K562 (cell line): Measurements from ENCODE around the gene HOATZ. TPM values are rescaled to one million over a fixed set of nuclear protein-coding genes. Genes with fewer than 3 reads are reported as not detected.

Source experiments
- ATAC-seq: fragments of 200-7000 bp; cut with Tn5 transposase; 3 replicates; pipeline ENCODE4 v1.9.1; 2020; ENCODE audit warnings: moderate library complexity
- BruUV-seq: library from RNA; stranded (reverse); fragments of 400-500 nt; replicated peaks from 2 replicates; lab custom pipeline; 2021; lab: Mats Ljungman, UMichigan
- CTCF ChIA-PET: fragments of 300-600 bp; formaldehyde crosslinking; extraction: SDS; loops from one replicate; lab custom pipeline; 2021; ENCODE audit warnings: low intra/inter-chr PET ratio; lab: Yijun Ruan, JAX
- POLR2A ChIA-PET: fragments of 300-600, 350-650 bp; sonication (Branson Sonifier 250); formaldehyde crosslinking; extraction: SDS; loops from one replicate; lab custom pipeline; 2021; ENCODE audit warnings: antibody characterized with exemption, inconsistent platforms; lab: Yijun Ruan, JAX
- DNase-seq, 4 experiments: peaks; one replicate each; pipeline versions ENCODE4 v3.0.0 to v3.0.0-alpha.2; 2011 to 2018; ENCODE audit warnings: low spot score in 3 of 4, mixed read lengths in 3 of 4; ENCODE audit errors: extremely low read depth in 1 of 4
- FAIRE-seq: peaks from 2 replicates; lab custom pipeline; 2011; peaks lifted over from hg19 to GRCh38; lab: Jason Lieb, UNC
- H2AFZ ChIP-seq: 2 replicates; pipeline ENCODE4 v1.6.0; 2011; ENCODE audit warnings: low read depth, low read length, control low read depth, inconsistent platforms
- H3K27ac ChIP-seq: fragments of 200-600 bp; 3 replicates; pipeline ENCODE4 v1.8.0; 2011; ENCODE audit warnings: low read depth, mild to moderate bottlenecking, control low read depth, inconsistent platforms, low read length, moderate library complexity, mixed read lengths; ENCODE audit errors: extremely low read depth
- H3K27me3 ChIP-seq, 2 experiments: fragments of 300-600 bp in 1 of 2; 2 replicates in 1 of 2; 3 replicates in 1 of 2; pipeline versions ENCODE4 v1.6.0 to v1.8.0; 2011; ENCODE audit warnings: inconsistent platforms in 2 of 2, low read length in 2 of 2, mild to moderate bottlenecking in 1 of 2, mixed read lengths in 1 of 2, moderate library complexity in 1 of 2; ENCODE audit not compliant: control insufficient read depth in 2 of 2, insufficient read depth in 2 of 2
- H3K36me3 ChIP-seq: fragments of 300-600 bp; 3 replicates; pipeline ENCODE4 v1.8.0; 2011; ENCODE audit warnings: mild to moderate bottlenecking, low read length, inconsistent platforms; ENCODE audit not compliant: control insufficient read depth, insufficient read depth
- H3K4me1 ChIP-seq, 2 experiments: fragments of 200-600 bp in 1 of 2; replicated peaks in 1 of 2; 2 replicates in 1 of 2; 3 replicates in 1 of 2; pipeline versions ENCODE4 v1.5.1 to v1.8.0; 2011; ENCODE audit warnings: inconsistent platforms in 2 of 2, low read length in 2 of 2, mild to moderate bottlenecking in 1 of 2, mixed read lengths in 1 of 2, moderate library complexity in 1 of 2; ENCODE audit not compliant: control insufficient read depth in 2 of 2, insufficient read depth in 2 of 2
- H3K4me2 ChIP-seq: 2 replicates; pipeline ENCODE4 v1.6.1; 2011; ENCODE audit warnings: low read length, control low read depth, inconsistent platforms, mixed read lengths; ENCODE audit not compliant: insufficient read depth
- H3K4me3 ChIP-seq: fragments of 200-600 bp; sonication (generic), shearing (Covaris generic); 2 replicates; pipeline ENCODE4 v1.5.1; 2016; ENCODE audit warnings: control low read depth, inconsistent platforms
- H3K79me2 ChIP-seq: fragments of 200-600 bp; 3 replicates; pipeline ENCODE4 v1.8.0; 2011; ENCODE audit warnings: low read length, inconsistent platforms; ENCODE audit not compliant: control insufficient read depth, insufficient read depth
- H3K9ac ChIP-seq, 2 experiments: 2 replicates each; pipeline versions ENCODE4 v1.6.0 to v1.6.1; 2011; ENCODE audit warnings: low read depth in 2 of 2, low read length in 2 of 2, control low read depth in 1 of 2, inconsistent platforms in 1 of 2, mild to moderate bottlenecking in 1 of 2, mixed read lengths in 1 of 2; ENCODE audit not compliant: insufficient read depth in 1 of 2
- H3K9me1 ChIP-seq: one replicate; pipeline ENCODE4 v1.6.0; 2011; ENCODE audit warnings: inconsistent platforms, mild to moderate bottlenecking, low read length, moderate library complexity; ENCODE audit not compliant: control insufficient read depth, insufficient read depth
- H3K9me3 ChIP-seq: replicated peaks from 2 replicates; pipeline ENCODE4 v1.5.1; 2011; ENCODE audit warnings: low read depth, low read length, inconsistent platforms; ENCODE audit not compliant: control insufficient read depth, insufficient read depth
- H4K20me1 ChIP-seq: replicated peaks from 2 replicates; pipeline ENCODE4 v1.6.1; 2011; ENCODE audit warnings: low read length, inconsistent platforms, mixed read lengths; ENCODE audit not compliant: control insufficient read depth, insufficient read depth
- ARID3B ChIP-seq: fragments of 250-450 bp; sonication (Bioruptor Pico); IDR thresholded peaks from 2 replicates; pipeline ENCODE4 v1.4.0; 2020; ENCODE audit warnings: borderline replicate concordance
- CBX8 ChIP-seq: fragments of 200-600 bp; sonication (generic); IDR thresholded peaks from 2 replicates; pipeline ENCODE4 v1.6.1; 2012; ENCODE audit warnings: borderline replicate concordance, mixed run types, low read depth, mild to moderate bottlenecking, moderate library complexity, mixed read lengths, low read length, control low read depth, inconsistent platforms; ENCODE audit not compliant: poor library complexity, severe bottlenecking; ENCODE audit errors: extremely low read depth
- E2F8 ChIP-seq: fragments of 450-650 bp; IDR thresholded peaks from 2 replicates; pipeline ENCODE4 v1.7.1; 2018; ENCODE audit warnings: mild to moderate bottlenecking, low read depth; ENCODE audit not compliant: partially characterized antibody
- KDM4B ChIP-seq, 2 experiments: fragments of 450-650 bp in 1 of 2; sonication (generic) in 1 of 2; IDR thresholded peaks; 2 replicates each; pipeline ENCODE4 v1.6.1; 2016 to 2017; ENCODE audit warnings: borderline replicate concordance in 2 of 2, antibody characterized with exemption in 1 of 2, low read depth in 1 of 2, mild to moderate bottlenecking in 1 of 2
- MBD1 ChIP-seq: fragments of 250-450 bp; sonication (Bioruptor Pico); IDR thresholded peaks from 2 replicates; pipeline ENCODE4 v1.8.0; 2022; ENCODE audit warnings: inconsistent platforms
- NFIX ChIP-seq: fragments of 250-450 bp; sonication (Bioruptor Pico); IDR thresholded peaks from 2 replicates; pipeline ENCODE4 v1.4.0; 2020; ENCODE audit warnings: low read depth, mild to moderate bottlenecking, moderate library complexity
- PHF8 ChIP-seq: fragments of 200-600 bp; sonication (generic); IDR thresholded peaks from 2 replicates; pipeline ENCODE4 v1.6.1; 2012; ENCODE audit warnings: mixed run types, mild to moderate bottlenecking, inconsistent platforms, low read length, moderate library complexity, borderline replicate concordance
- PML ChIP-seq: IDR thresholded peaks from 2 replicates; pipeline ENCODE4 v1.6.1; 2012; ENCODE audit warnings: low read length, inconsistent platforms
- POU5F1 ChIP-seq: fragments of 150-350 bp; IDR thresholded peaks from 2 replicates; pipeline ENCODE4 v1.6.1; 2014; ENCODE audit warnings: borderline replicate concordance, low read length, low read depth, mild to moderate bottlenecking; ENCODE audit not compliant: partially characterized antibody
- RAD21 ChIP-seq, 2 experiments: fragments of 250-450 bp in 1 of 2; fragments of 450-650 bp in 1 of 2; sonication (Bioruptor Pico) in 1 of 2; formaldehyde crosslinking in 1 of 2; IDR thresholded peaks in 1 of 2; conservative IDR thresholded peaks in 1 of 2; 2 replicates each; pipeline versions ENCODE4 v1.4.0 to v1.8.0; 2020 to 2022; ENCODE audit warnings: mild to moderate bottlenecking in 2 of 2, moderate library complexity in 1 of 2
- SLC30A9 ChIP-seq: fragments of 250-450 bp; sonication (Bioruptor Pico); IDR thresholded peaks from 2 replicates; pipeline ENCODE4 v1.8.0; 2022; ENCODE audit warnings: mild to moderate bottlenecking, moderate library complexity
- ZNF143 ChIP-seq: sonication (generic); formaldehyde crosslinking; IDR thresholded peaks from 2 replicates; pipeline ENCODE4 v1.9.0; 2022; ENCODE audit warnings: mild to moderate bottlenecking, missing genetic modification reagents
- ZNF197 ChIP-seq: fragments of 200-800 bp; sonication (Bioruptor generic); IDR thresholded peaks from 2 replicates; pipeline ENCODE4 v1.6.1; 2016; ENCODE audit warnings: low read depth, missing genetic modification characterization, missing compliant biosample characterization
- WGBS: fragments of 100-300 bp; shearing (Covaris generic); methylation state at CpG from one replicate; pipeline ENCODE4 v1.1.6; 2016; ENCODE audit warnings: low coverage, mixed read lengths; ENCODE audit not compliant: insufficient coverage; ENCODE audit errors: missing lambda C conversion rate; 5-methylcytosine and 5-hydroxymethylcytosine counted together
- in situ Hi-C: fragments of 300-500 bp; cut with MboI; formaldehyde crosslinking; loops from 4 replicates; pipeline ENCODE4 v1.15.0; 2018; ENCODE audit warnings: inconsistent platforms, mixed read lengths
- intact Hi-C: fragments of 100-400 bp; cut with micrococcal nuclease; formaldehyde crosslinking; loops from 2 replicates; pipeline ENCODE4 v1.14.2; 2022
- polyA plus RNA-seq, 8 experiments: library from polyadenylated mRNA; depleted of rRNA in 4 of 8; stranded (reverse) in 5 of 8; unstranded in 3 of 8; fragments of >200 nt; fragmentation: Nextera tagmentation in 2 of 8; fragmentation: Illumina TruSeq in 1 of 8; extraction: Ambion mirVana in 2 of 8; extraction: Trizol in 1 of 8; gene quantifications; 2 replicates each; pipeline versions ENCODE4 v1.2.1 to v1.2.3, GENCODE V29; 2011 to 2014; ENCODE audit warnings: inconsistent platforms in 1 of 8, missing spikeins in 1 of 8
- total RNA-seq, 7 experiments: library from RNA; depleted of rRNA in 6 of 7; stranded (reverse); fragments of >200 nt in 6 of 7; fragmentation: Illumina TruSeq in 2 of 7; extraction: Trizol in 2 of 7; gene quantifications; 2 replicates each; pipeline versions ENCODE4 v1.2.1 to v1.2.3, GENCODE V29; 2011 to 2021; ENCODE audit warnings: low replicate concordance in 1 of 7

Gene HOATZ
- total and polyA plus RNA-seq, 9 of the 15 experiments (the other 6 are each of a cell fraction or from before 2014, with no cell fraction given) = not detected

- 3% methylated on average over 6 of the region's 6 CpGs for WGBS
- CTCF ChIA-PET = no interaction called here
- peaks cover 14 to 22% of the 10 kb centered on the region in 2 experiments; a peak in 4 of 5 replicates for H3K27me3 ChIP-seq
- H3K4me1 ChIP-seq = peaks cover 0 to 3% of the 10 kb centered on the region in 2 experiments; a peak in 1 of 5 replicates
- H3K4me3 ChIP-seq = no peak overlapping the region
- ATAC-seq (no peak), FAIRE-seq (no peak), DNase-seq (no peak)
- H3K9me1 ChIP-seq = no peaks in the 10 kb centered on the region
- no peak overlapping the region for H3K27ac ChIP-seq
- POLR2A ChIA-PET = no interaction called here
- H3K36me3 ChIP-seq = no peaks in the 10 kb centered on the region
- no peak overlapping the region for H3K4me2 ChIP-seq
- no peak overlapping the region for H3K9ac ChIP-seq
- in situ Hi-C loops = no loop called here
- H4K20me1 ChIP-seq = no peaks in the 10 kb centered on the region
- no TSS peak for BruUV-seq
- intact Hi-C loops = no loop called here
- H3K9me3 ChIP-seq = no peaks in the 10 kb centered on the region
- H2AFZ ChIP-seq = no peak overlapping the region
- H3K79me2 ChIP-seq = no peaks in the 10 kb centered on the region
- TF ChIP-seq ZNF197 (CRISPR knock-in tag) = no peak
- no peak for TF ChIP-seq MBD1 (CRISPR knock-in tag)
- no peak for TF ChIP-seq PHF8
- TF ChIP-seq RAD21 (CRISPR knock-in tag; conservative IDR thresholded peaks at IDR 0.05 in 1 of 2, IDR thresholded peaks at IDR 0.05 in 1 of 2) = no peak
- no peak for TF ChIP-seq KDM4B (IDR thresholded peaks at IDR 0.05; ENCODE audit: borderline replicate concordance in 2 of 2, low read depth in 1 of 2)
- no peak for TF ChIP-seq POU5F1
- no peak for TF ChIP-seq NFIX
- TF ChIP-seq SLC30A9 (CRISPR knock-in tag) = no peak
- no peak for TF ChIP-seq ARID3B (CRISPR knock-in tag)
- TF ChIP-seq ZNF143 (CRISPR knock-in tag) = no peak
- TF ChIP-seq CBX8 = no peak
- TF ChIP-seq PML = no peak
- no peak for TF ChIP-seq E2F8
Measured at GRCh38 chr11:111535281-111535680, 20.7 kb downstream of the HOATZ start.
